GM23338 (cell line): ENCODE results near the gene FGFRL1. TPM values are rescaled to one million over a fixed set of nuclear protein-coding genes. Genes with fewer than 3 reads are reported as not detected.

Experiments used
- ATAC-seq: fragments of 200-7000 bp; cut with Tn5 transposase; 3 replicates; pipeline ENCODE4 v1.9.1; 2020
- DNase-seq: peaks from one replicate; pipeline ENCODE4 v3.0.0-alpha.2; 2015; ENCODE audit warnings: low spot score
- H2AFZ ChIP-seq: fragments of 200-600 bp; sonication (generic); 2 replicates; pipeline ENCODE4 v1.8.0; 2016; ENCODE audit warnings: antibody characterized with exemption, mild to moderate bottlenecking, moderate library complexity
- H3F3A ChIP-seq: fragments of 200-600 bp; sonication (generic); replicated peaks from 2 replicates; pipeline ENCODE4 v1.8.0; 2017; ENCODE audit warnings: antibody characterized with exemption, mixed run types, low read depth
- H3K27ac ChIP-seq: fragments of 200-600 bp; sonication (generic); 2 replicates; pipeline ENCODE4 v1.6.1; 2016; ENCODE audit warnings: low read depth
- H3K27me3 ChIP-seq: fragments of 200-600 bp; sonication (generic); 2 replicates; pipeline ENCODE4 v1.8.0; 2016; ENCODE audit warnings: mild to moderate bottlenecking, mixed run types, moderate library complexity; ENCODE audit not compliant: insufficient read depth
- H3K36me3 ChIP-seq: fragments of 200-600 bp; sonication (generic); 2 replicates; pipeline ENCODE4 v1.8.0; 2016; ENCODE audit warnings: mild to moderate bottlenecking; ENCODE audit not compliant: insufficient read depth
- H3K4me1 ChIP-seq: fragments of 200-600 bp; sonication (generic); 2 replicates; pipeline ENCODE4 v1.8.0; 2016; ENCODE audit warnings: mild to moderate bottlenecking, moderate library complexity; ENCODE audit not compliant: insufficient read depth
- H3K4me2 ChIP-seq: fragments of 200-600 bp; sonication (generic); 2 replicates; pipeline ENCODE4 v1.7.1; 2017; ENCODE audit warnings: mixed run types
- H3K4me3 ChIP-seq: fragments of 200-600 bp; sonication (generic); 2 replicates; pipeline ENCODE4 v1.6.1; 2016; ENCODE audit warnings: mixed run types
- H3K79me2 ChIP-seq: fragments of 200-600 bp; sonication (generic); replicated peaks from 2 replicates; pipeline ENCODE4 v1.8.0; 2017; ENCODE audit warnings: mild to moderate bottlenecking; ENCODE audit not compliant: insufficient read depth
- H3K9me2 ChIP-seq: fragments of 200-600 bp; sonication (generic); 2 replicates; pipeline ENCODE4 v1.8.0; 2017; ENCODE audit not compliant: insufficient read depth
- H4K20me1 ChIP-seq: fragments of 200-600 bp; sonication (generic); replicated peaks from 2 replicates; pipeline ENCODE4 v1.8.0; 2017; ENCODE audit warnings: mild to moderate bottlenecking; ENCODE audit not compliant: insufficient read depth
- H3K27ac Mint-ChIP-seq: 2 replicates; pipeline ENCODE4 v1.8.0; 2020; ENCODE audit warnings: inconsistent platforms, mild to moderate bottlenecking, moderate library complexity, mixed read lengths
- H3K27me3 Mint-ChIP-seq: 3 replicates; pipeline ENCODE4 v1.8.0; 2022; ENCODE audit warnings: low read depth, mild to moderate bottlenecking, moderate library complexity, mixed read lengths, inconsistent platforms; ENCODE audit not compliant: insufficient read depth, poor library complexity
- H3K36me3 Mint-ChIP-seq: 3 replicates; pipeline ENCODE4 v1.8.0; 2021; ENCODE audit warnings: low read depth, mild to moderate bottlenecking, inconsistent platforms, moderate library complexity, mixed read lengths
- H3K4me1 Mint-ChIP-seq: 3 replicates; pipeline ENCODE4 v1.8.0; 2020; ENCODE audit warnings: mild to moderate bottlenecking, inconsistent platforms, mixed read lengths
- H3K4me3 Mint-ChIP-seq: 3 replicates; pipeline ENCODE4 v1.8.0; 2021; ENCODE audit warnings: moderate library complexity, mild to moderate bottlenecking, inconsistent platforms, mixed read lengths
- H3K9me3 Mint-ChIP-seq: 3 replicates; pipeline ENCODE4 v1.8.0; 2020; ENCODE audit warnings: moderate library complexity, mild to moderate bottlenecking, inconsistent platforms, mixed read lengths
- CREB1 ChIP-seq: fragments of 250-450 bp; sonication (Bioruptor Pico); IDR thresholded peaks from 2 replicates; pipeline ENCODE4 v1.5.0; 2020; ENCODE audit warnings: low read depth, mild to moderate bottlenecking, moderate library complexity
- CTCF ChIP-seq, 2 experiments: fragments of 200-600 bp in 1 of 2; sonication (generic) in 1 of 2; conservative IDR thresholded peaks; 2 replicates each; pipeline versions ENCODE4 v1.5.1 to v1.6.1; 2016 to 2017; ENCODE audit warnings: antibody characterized with exemption in 2 of 2, low read depth in 2 of 2, mild to moderate bottlenecking in 2 of 2, moderate library complexity in 1 of 2
- ETS1 ChIP-seq: IDR thresholded peaks from 2 replicates; pipeline ENCODE4 v1.6.1; 2016; ENCODE audit warnings: antibody characterized with exemption
- EZH2 ChIP-seq: fragments of 200-600 bp; sonication (generic); IDR thresholded peaks from one replicate; pipeline ENCODE4 v1.8.0; 2017; ENCODE audit warnings: antibody characterized with exemption, mild to moderate bottlenecking, low read depth; ENCODE audit not compliant: unreplicated experiment
- EZH2phosphoT487 ChIP-seq: fragments of 200-600 bp; sonication (generic); IDR thresholded peaks from one replicate; pipeline ENCODE4 v1.8.1; 2018; ENCODE audit warnings: antibody characterized with exemption; ENCODE audit not compliant: unreplicated experiment
- JUNB ChIP-seq: IDR thresholded peaks from one replicate; pipeline ENCODE4 v1.6.1; 2016; ENCODE audit warnings: antibody characterized with exemption; ENCODE audit not compliant: unreplicated experiment
- NANOG ChIP-seq: IDR thresholded peaks from 2 replicates; pipeline ENCODE4 v1.6.1; 2016; ENCODE audit warnings: antibody characterized with exemption, borderline replicate concordance
- POLR2AphosphoS5 ChIP-seq: IDR thresholded peaks from 2 replicates; pipeline ENCODE4 v1.6.1; 2016; ENCODE audit warnings: antibody characterized with exemption, low read depth
- REST ChIP-seq: IDR thresholded peaks from one replicate; pipeline ENCODE4 v1.6.1; 2018; ENCODE audit warnings: antibody characterized with exemption; ENCODE audit not compliant: unreplicated experiment
- STAT1 ChIP-seq: IDR thresholded peaks from one replicate; pipeline ENCODE4 v1.6.1; 2016; ENCODE audit warnings: antibody characterized with exemption; ENCODE audit not compliant: unreplicated experiment
- ZNF114 ChIP-seq: fragments of 250-450 bp; sonication (Bioruptor Pico); IDR thresholded peaks from 2 replicates; pipeline ENCODE4 v1.5.0; 2020; ENCODE audit warnings: mild to moderate bottlenecking, moderate library complexity
- ZNF331 ChIP-seq: fragments of 250-450 bp; sonication (Bioruptor Pico); IDR thresholded peaks from 2 replicates; pipeline ENCODE4 v1.5.0; 2020; ENCODE audit warnings: low read depth, mild to moderate bottlenecking, moderate library complexity
- ZNF462 ChIP-seq: fragments of 250-450 bp; sonication (Bioruptor Pico); IDR thresholded peaks from 2 replicates; pipeline ENCODE4 v1.5.0; 2020; ENCODE audit warnings: mild to moderate bottlenecking, moderate library complexity
- polyA plus RNA-seq: library from polyadenylated mRNA; unstranded; fragments of >200 nt; fragmentation: Nextera tagmentation; extraction: Ambion mirVana; gene quantifications from 2 replicates; pipeline ENCODE4 v1.2.1, GENCODE V29; 2016
- total RNA-seq: library from RNA; depleted of rRNA; stranded (reverse); fragments of >200 nt; shearing (Covaris generic); gene quantifications from 2 replicates; pipeline ENCODE4 v1.2.3, GENCODE V29; 2014

FGFRL1 gene
- total and polyA plus RNA-seq, 2 experiments from 2014 or later = 7.0 to 35.8 TPM

- no peak for DNase-seq
- no peaks in the 10 kb centered on the region for H3K36me3 Mint-ChIP-seq
- H3K4me3 ChIP-seq = no peak overlapping the region
- H3F3A ChIP-seq = peaks cover 4% of the 10 kb centered on the region; the same call in 1 of the 2 replicates
- H3K4me1 ChIP-seq = no peaks in the 10 kb centered on the region
- no peak overlapping the region for H3K27ac ChIP-seq
- H3K79me2 ChIP-seq = no peaks in the 10 kb centered on the region
- H4K20me1 ChIP-seq = no peaks in the 10 kb centered on the region
- peaks cover 20% of the 10 kb centered on the region; the same call in 1 of the 2 replicates for H3K27me3 ChIP-seq
- H3K27me3 Mint-ChIP-seq = peaks cover 26% of the 10 kb centered on the region
- H3K4me1 Mint-ChIP-seq = no peaks in the 10 kb centered on the region
- no peak overlapping the region; the same call in 2 of the 3 replicates for H3K4me3 Mint-ChIP-seq
- no peak for ATAC-seq
- H3K9me2 ChIP-seq = no peaks in the 10 kb centered on the region
- H3K9me3 Mint-ChIP-seq = peaks cover 8% of the 10 kb centered on the region; the same call in 1 of the 3 replicates
- no peak overlapping the region for H3K27ac Mint-ChIP-seq
- TF ChIP-seq CREB1 (CRISPR knock-in tag) (no peak), REST (no peak), STAT1 (no peak), EZH2phosphoT487 (no peak), ETS1 (no peak), CTCF (conservative IDR thresholded peaks at IDR 0.05; ENCODE audit: low read depth in 2 of 2) (no peak), EZH2 (no peak), ZNF114 (no peak), POLR2AphosphoS5 (no peak), NANOG (no peak), ZNF331 (CRISPR knock-in tag) (no peak), ZNF462 (CRISPR knock-in tag) (no peak), JUNB (no peak)
- H3K36me3 ChIP-seq = no peaks in the 10 kb centered on the region
- no peak overlapping the region for H2AFZ ChIP-seq
- H3K4me2 ChIP-seq = no peak overlapping the region
Measured at GRCh38 chr4:970046-970745, 41.2 kb upstream of the FGFRL1 start.
